ENCODE data around the gene MAB21L1. TPM values are rescaled to one million over a fixed set of nuclear protein-coding genes. Genes with fewer than 3 reads are reported as not detected.

The MAB21L1 gene
- total RNA-seq, 6 donors from 2014 or later: 0.14 TPM; not detected in 5

GRCh38 chr13:35457258-35457657 is 19.2 kb downstream of the MAB21L1 start:
- Histone ChIP-seq H3K4me3 (no peak overlapping the region), H3K4me1 (no peaks in the 10 kb centered on the region), H3K27ac (no peak overlapping the region), H3K36me3 (no peaks in the 10 kb centered on the region), H3K27me3 (no peaks in the 10 kb centered on the region), H3K9me3 (no peaks in the 10 kb centered on the region)
- ATAC-seq (ENCODE audit: low FRiP score in 2 of 2): no peak
- no peak for TF ChIP-seq POLR2AphosphoS5 (IDR thresholded peaks at IDR 0.05)
- TF ChIP-seq CTCF (IDR thresholded peaks at IDR 0.05): no peak
- no peak for TF ChIP-seq POLR2A (IDR thresholded peaks at IDR 0.05)
- no peak for TF ChIP-seq EP300 (IDR thresholded peaks at IDR 0.05)
- no peak for DNase-seq
- WGBS, 2 donors: 90 to 97% methylated on average over 3 of the region's 3 CpGs

- H3K4me1 ChIP-seq: no peaks in the 10 kb centered on the region
- H3K9me3 ChIP-seq: no peaks in the 10 kb centered on the region
- H3K27ac ChIP-seq: no peak overlapping the region
- no peaks in the 10 kb centered on the region for H3K36me3 ChIP-seq
- no peak for TF ChIP-seq POLR2AphosphoS5 (IDR thresholded peaks at IDR 0.05)
- TF ChIP-seq EP300 (IDR thresholded peaks at IDR 0.05): no peak
- TF ChIP-seq CTCF (IDR thresholded peaks at IDR 0.05): no peak
- TF ChIP-seq POLR2A (IDR thresholded peaks at IDR 0.05): no peak
- DNase-seq: no peak
- no peak overlapping the region for H3K4me3 ChIP-seq
- no peaks in the 10 kb centered on the region for H3K27me3 ChIP-seq
- ATAC-seq (ENCODE audit: low FRiP score in 2 of 2): no peak
- 67 to 72% methylated on average over 1 of the region's 1 CpG for WGBS, 2 donors
Observed at GRCh38 chr13:35455022-35455421, 21.5 kb downstream of the MAB21L1 start.

GRCh38 chr13:35449821-35450220 is 26.7 kb downstream of the MAB21L1 start:
- DNase-seq (no peak), ATAC-seq (ENCODE audit: low FRiP score in 2 of 2) (no peak)
- Histone ChIP-seq H3K36me3 (no peaks in the 10 kb centered on the region), H3K4me3 (no peak overlapping the region), H3K9me3 (no peaks in the 10 kb centered on the region), H3K27me3 (no peaks in the 10 kb centered on the region), H3K4me1 (no peaks in the 10 kb centered on the region), H3K27ac (no peak overlapping the region)
- TF ChIP-seq EP300 (IDR thresholded peaks at IDR 0.05) (no peak), CTCF (IDR thresholded peaks at IDR 0.05) (no peak), POLR2AphosphoS5 (IDR thresholded peaks at IDR 0.05) (no peak), POLR2A (IDR thresholded peaks at IDR 0.05) (no peak)
- WGBS, 2 donors: 83 to 92% methylated on average over 2 of the region's 2 CpGs

- no peak overlapping the region for H3K27ac ChIP-seq
- H3K4me1 ChIP-seq: no peaks in the 10 kb centered on the region
- no peaks in the 10 kb centered on the region for H3K27me3 ChIP-seq
- H3K36me3 ChIP-seq: no peaks in the 10 kb centered on the region
- ATAC-seq (ENCODE audit: low FRiP score in 2 of 2) (no peak), DNase-seq (no peak)
- H3K4me3 ChIP-seq: no peak overlapping the region
- 52 to 87% methylated on average over 1 of the region's 1 CpG for WGBS, 2 donors
- no peak for TF ChIP-seq EP300 (IDR thresholded peaks at IDR 0.05)
- no peak for TF ChIP-seq CTCF (IDR thresholded peaks at IDR 0.05)
- TF ChIP-seq POLR2A (IDR thresholded peaks at IDR 0.05): no peak
- no peak for TF ChIP-seq POLR2AphosphoS5 (IDR thresholded peaks at IDR 0.05)
- H3K9me3 ChIP-seq: no peaks in the 10 kb centered on the region
Observed at GRCh38 chr13:35448465-35448864, 28.0 kb downstream of the MAB21L1 start.
